Lung (tissue), 12 donors: ENCODE data around the gene C6orf62. TPM values are rescaled to one million over a fixed set of nuclear protein-coding genes. Genes with fewer than 3 reads are reported as not detected.
"Not testable (repeated sequence)": the region's sequence is repeated elsewhere in the genome, so short reads cannot be mapped to it uniquely, and the experiment has no call there.

Experiments used
- ATAC-seq: fragments of 200-7000 bp; cut with Tn5 transposase; one replicate; pipeline ENCODE4 v1.9.1; 2020; ENCODE audit warnings: moderate number of reproducible peaks; ENCODE audit not compliant: insufficient read depth, low FRiP score
- DNase-seq, 3 donors: peaks; one replicate each; pipeline ENCODE4 v3.0.0-alpha.2; 2013 to 2017
- H3K27ac ChIP-seq, 2 donors: one replicate each; pipeline ENCODE4 v1.5.1; 2013; ENCODE audit warnings: mild to moderate bottlenecking in 2 of 2, moderate library complexity in 2 of 2, control low read depth in 1 of 2, inconsistent platforms in 1 of 2, low read depth in 1 of 2, low read length in 1 of 2
- H3K27me3 ChIP-seq, 3 donors: one replicate each; pipeline ENCODE4 v1.5.1; 2013; ENCODE audit warnings: low read length in 2 of 3; ENCODE audit not compliant: control insufficient read depth in 3 of 3, insufficient read depth in 3 of 3
- H3K36me3 ChIP-seq, 4 donors: one replicate each; pipeline ENCODE4 v1.5.1; 2013; ENCODE audit warnings: low read length in 4 of 4, mild to moderate bottlenecking in 1 of 4, moderate library complexity in 1 of 4; ENCODE audit not compliant: control insufficient read depth in 4 of 4, insufficient read depth in 4 of 4
- H3K4me1 ChIP-seq, 5 donors: one replicate each; pipeline ENCODE4 v1.5.1; 2013; ENCODE audit warnings: low read length in 5 of 5, mild to moderate bottlenecking in 2 of 5, moderate library complexity in 1 of 5; ENCODE audit not compliant: control insufficient read depth in 5 of 5, insufficient read depth in 5 of 5
- H3K4me3 ChIP-seq: one replicate; pipeline ENCODE4 v1.5.1; 2013; ENCODE audit warnings: mild to moderate bottlenecking, control low read depth, moderate library complexity
- H3K9ac ChIP-seq, 2 donors: one replicate each; pipeline ENCODE4 v1.5.1; 2013; ENCODE audit warnings: low read length in 2 of 2, control low read depth in 1 of 2; ENCODE audit not compliant: insufficient read depth in 1 of 2
- H3K9me3 ChIP-seq, 4 donors: one replicate each; pipeline ENCODE4 v1.5.1; 2013; ENCODE audit warnings: low read length in 3 of 4, mild to moderate bottlenecking in 1 of 4, moderate library complexity in 1 of 4; ENCODE audit not compliant: control insufficient read depth in 4 of 4, insufficient read depth in 3 of 4
- WGBS, 2 donors: extraction: QIAGEN DNeasy Blood & Tissue Kit; methylation state at CpG; one replicate each; pipeline ENCODE4 v1.1.7; 2013; 5-methylcytosine and 5-hydroxymethylcytosine counted together
- polyA plus RNA-seq, 2 donors: library from polyadenylated mRNA; stranded (reverse); fragments of 200-250 nt; gene quantifications; one replicate each; pipeline ENCODE4 v1.2.1, GENCODE V29; 2013
- total RNA-seq, 2 donors: library from RNA; depleted of rRNA in 1 of 2; stranded (reverse); fragments of >200 nt in 1 of 2; gene quantifications; one replicate each; pipeline ENCODE4 v1.2.1, GENCODE V29; 2014 to 2021
- TF ChIP-seq, protein P1 (sequence below): IDR thresholded peaks from 2 replicates; pipeline ENCODE4 v1.5.1; 2012; ENCODE audit warnings: mild to moderate bottlenecking; ENCODE audit errors: control extremely low read depth, extremely low read depth
- donor health status: control.
- donor health status: control.
- donor health status: Bipolar disorder and iron deficiency.
- donor health status: healthy.
- donor health status: DM: yes; HTN: yes; CAD: no.

Gene C6orf62
- total and polyA plus RNA-seq, 4 donors = 71.8 to 123 (median 80.1) TPM

DNA sequence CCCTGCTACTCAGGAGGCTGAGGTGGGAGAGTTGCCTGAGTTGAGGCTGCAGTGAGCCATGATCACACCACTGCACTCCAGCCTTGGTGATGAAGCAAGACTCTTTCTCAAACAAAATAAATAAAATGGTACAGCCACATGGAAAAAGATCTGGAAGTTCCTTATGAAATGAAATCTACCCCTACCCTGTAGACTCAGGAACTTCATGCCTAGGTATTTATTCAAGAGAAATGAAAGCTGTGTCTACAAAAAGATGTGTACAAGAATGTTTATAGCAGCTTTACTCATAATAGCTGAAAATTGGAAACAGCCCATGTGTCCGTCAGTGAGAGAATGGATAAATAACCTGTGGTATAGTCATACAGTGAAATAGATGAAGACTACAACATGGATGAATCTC lies 15.2 kb upstream of the C6orf62 start:
- H3K4me1 ChIP-seq = peaks cover 0 to 2% (median 0%) of the 10 kb centered on the region in 5 donors
- no peak for ATAC-seq
- no peak overlapping the region for H3K9ac ChIP-seq
- H3K36me3 ChIP-seq = no peaks in the 10 kb centered on the region
- DNase-seq = no peak
- no peak overlapping the region for H3K27ac ChIP-seq
- no peak overlapping the region for H3K4me3 ChIP-seq
- WGBS, 2 donors = 97 to 99% methylated on average over 1 of the region's 1 CpG
- TF ChIP-seq, protein P1, sequence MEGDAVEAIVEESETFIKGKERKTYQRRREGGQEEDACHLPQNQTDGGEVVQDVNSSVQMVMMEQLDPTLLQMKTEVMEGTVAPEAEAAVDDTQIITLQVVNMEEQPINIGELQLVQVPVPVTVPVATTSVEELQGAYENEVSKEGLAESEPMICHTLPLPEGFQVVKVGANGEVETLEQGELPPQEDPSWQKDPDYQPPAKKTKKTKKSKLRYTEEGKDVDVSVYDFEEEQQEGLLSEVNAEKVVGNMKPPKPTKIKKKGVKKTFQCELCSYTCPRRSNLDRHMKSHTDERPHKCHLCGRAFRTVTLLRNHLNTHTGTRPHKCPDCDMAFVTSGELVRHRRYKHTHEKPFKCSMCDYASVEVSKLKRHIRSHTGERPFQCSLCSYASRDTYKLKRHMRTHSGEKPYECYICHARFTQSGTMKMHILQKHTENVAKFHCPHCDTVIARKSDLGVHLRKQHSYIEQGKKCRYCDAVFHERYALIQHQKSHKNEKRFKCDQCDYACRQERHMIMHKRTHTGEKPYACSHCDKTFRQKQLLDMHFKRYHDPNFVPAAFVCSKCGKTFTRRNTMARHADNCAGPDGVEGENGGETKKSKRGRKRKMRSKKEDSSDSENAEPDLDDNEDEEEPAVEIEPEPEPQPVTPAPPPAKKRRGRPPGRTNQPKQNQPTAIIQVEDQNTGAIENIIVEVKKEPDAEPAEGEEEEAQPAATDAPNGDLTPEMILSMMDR = no peak
- peaks cover 0 to 8% (median 3%) of the 10 kb centered on the region in 4 donors for H3K9me3 ChIP-seq
- H3K27me3 ChIP-seq = peaks cover 0 to 2% (median 0%) of the 10 kb centered on the region in 3 donors

DNA sequence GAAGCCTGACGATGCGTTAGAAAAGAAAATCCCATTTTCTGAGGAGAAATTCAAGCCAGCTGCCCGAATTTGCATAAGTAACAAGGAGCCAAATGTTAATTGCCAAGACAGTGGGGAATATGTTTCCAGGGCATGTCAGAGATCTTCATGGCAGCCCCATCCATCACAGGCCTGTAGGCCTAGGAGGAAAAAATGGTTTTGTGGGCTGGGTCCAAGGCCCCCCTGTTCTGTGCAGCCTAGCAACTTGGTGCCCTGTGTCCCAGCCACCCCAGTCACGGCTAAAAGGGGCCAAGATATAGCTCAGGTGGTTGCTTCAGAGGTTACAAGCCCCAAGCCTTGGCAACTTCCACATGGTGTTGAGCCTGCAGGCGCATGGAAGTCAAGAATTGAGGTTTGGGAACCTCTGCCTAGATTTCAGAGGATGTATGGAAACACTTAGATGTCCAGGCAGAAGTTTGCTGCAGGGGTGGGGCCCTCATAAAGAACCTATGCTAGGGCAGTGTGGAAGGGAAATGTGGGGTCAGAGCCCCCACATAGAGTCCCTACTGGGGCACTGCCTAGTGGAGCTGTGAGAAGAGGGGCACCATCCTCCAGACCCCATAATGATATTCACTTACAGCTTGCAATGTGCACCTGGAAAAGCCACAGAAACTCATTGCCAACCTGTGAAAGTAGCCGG lies 12.6 kb upstream of the C6orf62 start:
- not testable (repeated sequence) for H3K9ac ChIP-seq, H3K27me3 ChIP-seq, H3K9me3 ChIP-seq, H3K4me1 ChIP-seq, H3K4me3 ChIP-seq, DNase-seq, H3K27ac ChIP-seq, ATAC-seq, H3K36me3 ChIP-seq
- WGBS, 2 donors = 92 to 95% methylated on average over 6 of the region's 6 CpGs

DNA sequence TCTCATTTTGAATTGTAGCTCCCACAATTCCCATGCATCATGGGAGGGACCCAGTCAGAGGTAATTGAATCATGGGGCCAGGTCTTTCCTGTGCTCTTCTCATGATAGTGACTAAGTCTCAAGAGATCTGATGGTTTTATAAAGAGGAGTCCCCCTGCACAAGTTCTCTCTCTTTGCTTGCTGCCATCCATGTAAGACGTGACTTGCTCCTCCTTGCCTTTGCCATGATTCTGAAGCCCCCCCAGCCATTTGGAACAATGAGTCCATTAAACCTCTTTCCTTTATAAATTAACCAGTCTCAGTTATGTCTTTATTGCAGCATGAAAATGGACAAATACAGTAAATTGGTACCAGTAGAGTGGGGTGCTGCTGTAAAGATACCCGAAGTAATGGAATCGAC lies 11.7 kb upstream of the C6orf62 start:
- WGBS, 2 donors = 77 to 97% methylated on average over 3 of the region's 3 CpGs
- H3K9me3 ChIP-seq, H3K9ac ChIP-seq, DNase-seq, H3K4me3 ChIP-seq, H3K27me3 ChIP-seq, ATAC-seq, H3K27ac ChIP-seq, H3K4me1 ChIP-seq, H3K36me3 ChIP-seq: not testable (repeated sequence)

DNA sequence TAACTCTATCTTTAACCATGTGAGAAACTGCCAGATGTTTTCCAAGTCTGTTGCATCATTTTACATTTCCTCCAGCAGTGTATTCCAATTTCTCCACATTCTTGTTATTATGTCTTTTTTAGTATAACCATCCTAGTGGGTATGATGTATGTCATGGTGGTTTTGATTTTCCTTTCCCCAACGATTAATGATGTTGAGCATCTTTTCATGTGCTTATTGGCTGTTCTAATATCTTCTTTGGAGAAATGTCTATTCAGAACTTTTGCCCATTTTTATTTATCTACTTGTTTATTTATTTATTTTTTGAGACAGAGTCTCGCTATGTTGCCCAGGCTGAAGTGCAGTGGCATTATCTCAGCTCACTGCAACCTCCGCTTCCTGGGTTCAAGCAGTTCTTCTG lies 4.3 kb upstream of the C6orf62 start:
- DNase-seq (no peak), ATAC-seq (no peak)
- H3K9ac ChIP-seq = no peak overlapping the region
- H3K27me3 ChIP-seq = no peaks in the 10 kb centered on the region
- H3K9me3 ChIP-seq = no peaks in the 10 kb centered on the region
- TF ChIP-seq, protein P1 = no peak
- H3K4me3 ChIP-seq = no peak overlapping the region
- H3K4me1 ChIP-seq = peaks cover 0 to 9% (median 0%) of the 10 kb centered on the region in 5 donors
- no peak overlapping the region for H3K27ac ChIP-seq
- H3K36me3 ChIP-seq = peaks cover 0 to 5% (median 0%) of the 10 kb centered on the region in 4 donors
- whole genome bisulfite sequencing, 2 donors = 93 to 97% methylated on average over 3 of the region's 3 CpGs
